ENCODE data around the gene APBB1IP. TPM values are rescaled to one million over a fixed set of nuclear protein-coding genes. Genes with fewer than 3 reads are reported as not detected.

APBB1IP gene
- total and polyA plus RNA-seq, 11 donors: 0.81 to 19.6 (median 1.7) TPM

DNA sequence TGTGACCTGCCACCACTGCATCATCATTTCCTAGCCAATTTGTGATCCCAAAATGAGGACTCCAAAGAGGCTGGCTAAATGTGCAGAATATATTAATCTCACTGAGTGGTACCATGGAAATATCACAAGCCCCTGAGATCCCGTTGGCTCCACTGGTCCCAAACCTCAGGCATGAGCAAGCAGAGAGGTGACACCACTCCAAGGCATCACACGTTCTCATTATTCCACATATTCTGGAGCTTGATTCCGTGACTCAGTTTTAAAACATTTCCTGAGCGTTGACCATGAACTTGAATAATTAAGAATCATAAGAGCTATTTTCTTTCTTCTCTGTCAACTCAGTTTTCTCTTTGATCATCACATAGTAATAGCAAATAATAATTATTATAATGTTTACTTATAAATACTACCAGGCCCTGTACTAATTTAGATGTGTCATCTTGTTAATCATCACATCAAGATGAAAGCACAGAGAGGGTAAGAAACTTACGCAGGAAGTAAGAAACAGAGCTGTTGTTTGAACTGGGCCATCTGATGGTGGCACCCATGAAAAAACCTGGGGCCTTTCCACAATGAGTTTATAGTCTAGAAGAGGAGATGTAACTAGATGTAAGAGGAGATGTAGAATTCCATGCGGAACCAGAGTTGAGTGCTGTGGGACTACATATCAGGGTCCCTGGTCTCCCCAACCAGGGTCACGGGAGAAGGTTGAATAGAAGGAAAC, 3.5 kb downstream of the APBB1IP start:
- WGBS, 4 donors: 68 to 79% (median 77%) methylated on average over 7 of the region's 7 CpGs
- no peak for DNase-seq

DNA sequence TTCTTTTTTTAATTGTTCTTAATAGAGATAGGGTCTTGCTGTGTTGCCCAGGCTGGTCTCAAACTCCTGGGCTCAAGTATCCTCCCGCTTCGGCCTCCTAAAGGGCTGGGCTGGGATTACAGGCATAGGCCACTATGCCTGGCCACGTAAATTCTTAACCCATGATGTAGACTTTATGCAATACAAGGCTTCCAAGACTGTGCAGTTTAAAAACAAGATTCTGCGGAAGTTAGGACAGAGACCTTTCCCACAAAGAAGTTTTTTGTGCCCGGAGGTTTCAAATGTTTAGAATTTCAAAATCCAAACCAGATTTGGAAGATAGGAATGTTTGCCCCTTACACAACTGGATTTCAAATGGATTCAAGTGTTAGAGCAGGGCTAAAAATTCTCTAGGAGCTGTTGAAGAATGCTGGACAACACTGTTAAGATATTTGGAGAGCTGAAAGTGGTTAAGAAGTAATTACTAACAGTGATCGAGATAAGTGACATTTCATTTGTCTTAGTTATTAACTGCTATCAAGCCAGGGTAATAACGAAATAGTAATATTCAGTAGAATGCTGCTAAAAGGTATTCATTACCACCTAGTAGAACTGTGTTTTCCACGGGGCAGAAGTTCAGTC, 7.4 kb downstream of the APBB1IP start:
- ATAC-seq (no peak), DNase-seq (no peak)
- intact Hi-C loops (cut with DNase I): no loop called here
- no peaks in the 10 kb centered on the region for H3K27me3 ChIP-seq
- 74 to 79% (median 76%) methylated on average over 8 of the region's 8 CpGs for WGBS, 4 donors
- H3K9me3 ChIP-seq: no peaks in the 10 kb centered on the region
- H3K4me1 ChIP-seq: peaks cover 0 to 47% (median 0%) of the 10 kb centered on the region in 12 donors
- H3K4me3 ChIP-seq: no peak overlapping the region
- TF ChIP-seq, protein P1, sequence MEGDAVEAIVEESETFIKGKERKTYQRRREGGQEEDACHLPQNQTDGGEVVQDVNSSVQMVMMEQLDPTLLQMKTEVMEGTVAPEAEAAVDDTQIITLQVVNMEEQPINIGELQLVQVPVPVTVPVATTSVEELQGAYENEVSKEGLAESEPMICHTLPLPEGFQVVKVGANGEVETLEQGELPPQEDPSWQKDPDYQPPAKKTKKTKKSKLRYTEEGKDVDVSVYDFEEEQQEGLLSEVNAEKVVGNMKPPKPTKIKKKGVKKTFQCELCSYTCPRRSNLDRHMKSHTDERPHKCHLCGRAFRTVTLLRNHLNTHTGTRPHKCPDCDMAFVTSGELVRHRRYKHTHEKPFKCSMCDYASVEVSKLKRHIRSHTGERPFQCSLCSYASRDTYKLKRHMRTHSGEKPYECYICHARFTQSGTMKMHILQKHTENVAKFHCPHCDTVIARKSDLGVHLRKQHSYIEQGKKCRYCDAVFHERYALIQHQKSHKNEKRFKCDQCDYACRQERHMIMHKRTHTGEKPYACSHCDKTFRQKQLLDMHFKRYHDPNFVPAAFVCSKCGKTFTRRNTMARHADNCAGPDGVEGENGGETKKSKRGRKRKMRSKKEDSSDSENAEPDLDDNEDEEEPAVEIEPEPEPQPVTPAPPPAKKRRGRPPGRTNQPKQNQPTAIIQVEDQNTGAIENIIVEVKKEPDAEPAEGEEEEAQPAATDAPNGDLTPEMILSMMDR (IDR thresholded peaks at IDR 0.05): no peak
- TF ChIP-seq POLR2A (IDR thresholded peaks at IDR 0.05): no peak
- peaks cover 0 to 7% (median 0%) of the 10 kb centered on the region in 9 donors for H3K36me3 ChIP-seq
- peak overlapping the region in 1 of 12 donors; percentile 13 for H3K27ac ChIP-seq

More for the DNA sequence above, 3.5 kb downstream of the APBB1IP start:
- Histone ChIP-seq H3K27ac (peak overlapping the region in 1 of 12 donors; percentile 33), H3K9me3 (no peaks in the 10 kb centered on the region), H3K4me1 (peaks cover 0 to 39% (median 0%) of the 10 kb centered on the region in 12 donors), H3K4me3 (peak overlapping the region in 1 of 12 donors; percentile 9), H3K36me3 (peaks cover 0 to 6% (median 0%) of the 10 kb centered on the region in 9 donors), H3K27me3 (peaks cover 0 to 29% (median 14%) of the 10 kb centered on the region in 9 donors)
- intact Hi-C loops (cut with DNase I): no loop called here
- ATAC-seq: no peak
- TF ChIP-seq POLR2A (IDR thresholded peaks at IDR 0.05): no peak
- TF ChIP-seq, protein P1 (IDR thresholded peaks at IDR 0.05): no peak

DNA sequence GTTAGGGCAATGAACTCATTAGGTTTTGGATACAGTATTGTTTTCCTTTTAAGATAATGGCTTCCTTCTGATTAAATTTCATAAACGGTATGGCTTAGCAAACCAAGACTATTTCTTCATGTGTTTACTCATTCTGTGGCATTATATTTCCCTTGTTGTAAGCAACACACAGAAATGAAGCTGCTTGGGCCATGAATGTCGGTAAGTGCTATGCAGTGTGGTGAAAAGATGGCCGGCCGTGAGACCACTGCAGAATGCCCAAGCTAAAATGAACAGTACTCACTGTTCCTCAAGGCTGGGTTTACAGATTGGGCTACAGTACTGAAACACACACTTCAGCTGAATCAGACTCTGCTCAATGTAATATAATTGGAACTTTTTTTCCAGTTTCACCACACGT, 8.1 kb downstream of the APBB1IP start:
- ATAC-seq: no peak
- WGBS, 4 donors: 68 to 77% (median 76%) methylated on average over 5 of the region's 5 CpGs

DNA sequence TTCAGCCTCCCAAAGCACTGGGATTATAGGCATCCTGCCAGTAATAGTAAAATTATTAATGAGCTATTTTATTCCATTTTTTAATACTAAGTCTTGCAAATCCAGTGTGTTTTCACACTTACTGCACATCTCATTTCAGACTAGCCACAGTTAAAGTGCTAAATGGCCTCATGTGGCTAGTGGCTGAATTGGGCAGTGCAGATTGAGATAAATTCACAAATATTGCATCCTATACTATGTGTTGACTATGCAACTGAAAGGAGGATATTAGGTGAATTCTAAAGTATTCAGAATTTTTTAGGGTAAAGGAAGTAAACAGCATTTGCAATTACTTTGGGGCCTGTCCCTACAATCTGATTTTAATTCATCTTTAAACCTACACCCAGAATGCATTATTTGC, 10.2 kb downstream of the APBB1IP start:
- Histone ChIP-seq H3K9me3 (no peaks in the 10 kb centered on the region), H3K36me3 (peaks cover 0 to 7% (median 0%) of the 10 kb centered on the region in 9 donors), H3K27me3 (no peaks in the 10 kb centered on the region), H3K4me3 (no peak overlapping the region), H3K27ac (peak overlapping the region in 1 of 12 donors; percentile 57), H3K4me1 (peaks cover 0 to 40% (median 0%) of the 10 kb centered on the region in 12 donors)
- intact Hi-C loops (cut with DNase I): no loop called here
- no peak for DNase-seq
- no peak for TF ChIP-seq POLR2A (IDR thresholded peaks at IDR 0.05)
- TF ChIP-seq, protein P1 (IDR thresholded peaks at IDR 0.05): peak in 1 of 12 donors; percentile 5
- no peak for ATAC-seq

More for the DNA sequence above, 8.1 kb downstream of the APBB1IP start:
- intact Hi-C loops (cut with DNase I): no loop called here
- no peaks in the 10 kb centered on the region for H3K27me3 ChIP-seq
- DNase-seq: no peak
- H3K4me3 ChIP-seq: no peak overlapping the region
- H3K9me3 ChIP-seq: no peaks in the 10 kb centered on the region
- H3K36me3 ChIP-seq: peaks cover 0 to 7% (median 0%) of the 10 kb centered on the region in 9 donors
- H3K27ac ChIP-seq: peak overlapping the region in 1 of 12 donors; percentile 13
- no peak for TF ChIP-seq POLR2A (IDR thresholded peaks at IDR 0.05)
- TF ChIP-seq, protein P1 (IDR thresholded peaks at IDR 0.05): no peak
- peaks cover 0 to 41% (median 0%) of the 10 kb centered on the region in 12 donors for H3K4me1 ChIP-seq

Data from heart left ventricle (tissue), 16 donors.